ENCODE results near the gene ASPN. TPM values are rescaled to one million over a fixed set of nuclear protein-coding genes. Genes with fewer than 3 reads are reported as not detected.

Gene ASPN
- total and polyA plus RNA-seq, 3 donors from 2014 or later: 0.12 to 5.0 (median 0.39) TPM

GRCh38 chr9:92483627-92484545 is 1.6 kb upstream of the ASPN start:
- Histone ChIP-seq H3K4me3 (no peak overlapping the region), H3K27ac (no peak overlapping the region), H3K36me3 (ENCODE audit: low read depth, missing control alignments) (no peaks in the 10 kb centered on the region), H3K4me1 (peaks cover 5% of the 10 kb centered on the region), H3K27me3 (no peaks in the 10 kb centered on the region), H3K9me3 (no peaks in the 10 kb centered on the region)
- TF ChIP-seq CTCF (IDR thresholded peaks at IDR 0.05) (no peak), POLR2A (IDR thresholded peaks at IDR 0.05) (no peak)
- intact Hi-C loops (cut with DNase I; ENCODE audit: low total_unique reads): no loop called here
- WGBS, 2 donors: 75 to 80% methylated on average over 5 of the region's 5 CpGs
- DNase-seq: no peak

- H3K27me3 ChIP-seq: no peaks in the 10 kb centered on the region
- peaks cover 5% of the 10 kb centered on the region for H3K4me1 ChIP-seq
- H3K9me3 ChIP-seq: no peaks in the 10 kb centered on the region
- no peak for DNase-seq
- H3K4me3 ChIP-seq: no peak overlapping the region
- H3K36me3 ChIP-seq (ENCODE audit: low read depth, missing control alignments): no peaks in the 10 kb centered on the region
- TF ChIP-seq POLR2A (IDR thresholded peaks at IDR 0.05) (no peak), CTCF (IDR thresholded peaks at IDR 0.05) (no peak)
- intact Hi-C loops (cut with DNase I; ENCODE audit: low total_unique reads): no loop called here
- H3K27ac ChIP-seq: no peak overlapping the region
These were observed 499 bp upstream of the ASPN start for GRCh38 chr9:92482805-92483204.

GRCh38 chr9:92480986-92481633 is 1.2 kb downstream of the ASPN start:
- H3K4me1 ChIP-seq: peaks cover 5% of the 10 kb centered on the region
- H3K27ac ChIP-seq: peak overlapping the region in 1 of 2 donors; percentile 67
- H3K36me3 ChIP-seq (ENCODE audit: low read depth, missing control alignments): no peaks in the 10 kb centered on the region
- WGBS, 2 donors: 57 to 64% methylated on average over 2 of the region's 2 CpGs
- TF ChIP-seq CTCF (IDR thresholded peaks at IDR 0.05): no peak
- TF ChIP-seq POLR2A (IDR thresholded peaks at IDR 0.05): no peak
- H3K4me3 ChIP-seq: no peak overlapping the region
- no peaks in the 10 kb centered on the region for H3K27me3 ChIP-seq
- intact Hi-C loops (cut with DNase I; ENCODE audit: low total_unique reads): no loop called here
- H3K9me3 ChIP-seq: no peaks in the 10 kb centered on the region
- no peak for DNase-seq

- Histone ChIP-seq H3K9me3 (no peaks in the 10 kb centered on the region), H3K36me3 (ENCODE audit: low read depth, missing control alignments) (no peaks in the 10 kb centered on the region), H3K27ac (peak overlapping the region in 1 of 2 donors; percentile 67), H3K4me3 (no peak overlapping the region), H3K27me3 (no peaks in the 10 kb centered on the region), H3K4me1 (peaks cover 5% of the 10 kb centered on the region)
- no peak for DNase-seq
- 64 to 66% methylated on average over 2 of the region's 2 CpGs for WGBS, 2 donors
- TF ChIP-seq CTCF (IDR thresholded peaks at IDR 0.05) (no peak), POLR2A (IDR thresholded peaks at IDR 0.05) (no peak)
- intact Hi-C loops (cut with DNase I; ENCODE audit: low total_unique reads): no loop called here
These were observed 2.0 kb downstream of the ASPN start for GRCh38 chr9:92480291-92480771.

Data from testis (tissue), 3 donors.